ENCODE results near the gene RITA1.

DNA sequence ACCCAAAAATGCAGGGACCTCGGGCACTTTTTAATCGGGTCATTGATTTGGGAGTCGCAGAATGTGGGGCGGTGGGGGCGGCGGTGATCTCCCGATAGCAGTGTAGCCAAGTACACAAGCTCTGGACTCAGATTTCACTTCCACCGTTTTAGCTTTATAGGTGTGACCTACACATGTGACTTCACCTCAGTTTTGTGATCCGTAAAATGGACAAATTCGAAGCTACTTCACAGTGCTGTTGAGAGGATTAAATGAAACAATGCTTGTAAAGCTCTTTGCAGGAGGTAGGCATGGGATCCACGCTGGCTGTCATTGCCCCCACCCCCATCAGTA lies 478 bp downstream of the RITA1 start:
- TF ChIP-seq YY1 (IDR thresholded peaks at IDR 0.05; ENCODE audit: insufficient read depth, insufficient read length) = no peak
- no peak for TF ChIP-seq ZNF274 (IDR thresholded peaks at IDR 0.05; ENCODE audit: low read depth, low read length)

All from NT2/D1 (cell line).